Activated naive CD4-positive, alpha-beta T cell (primary cell): ENCODE results near the gene GIT1.

ENCODE experiments used
- DNase-seq, 4 experiments: peaks; one replicate each; lab custom pipeline; 2025; lab: John Stamatoyannopoulos, UW

The GIT1 gene

GRCh38 chr17:29593591-29594518 is 4.4 kb upstream of the GIT1 start:
- peak in 1 of 4 experiments; percentile 14 for DNase-seq

- DNase-seq, result no peak
Measured at GRCh38 chr17:29592850-29593551, 3.6 kb upstream of the GIT1 start, which contains the start of gene ANKRD13B. ANKRD13B (plus strand) TSS chr17:29593132; CDS start chr17:29593622, 490 bp downstream.

DNA sequence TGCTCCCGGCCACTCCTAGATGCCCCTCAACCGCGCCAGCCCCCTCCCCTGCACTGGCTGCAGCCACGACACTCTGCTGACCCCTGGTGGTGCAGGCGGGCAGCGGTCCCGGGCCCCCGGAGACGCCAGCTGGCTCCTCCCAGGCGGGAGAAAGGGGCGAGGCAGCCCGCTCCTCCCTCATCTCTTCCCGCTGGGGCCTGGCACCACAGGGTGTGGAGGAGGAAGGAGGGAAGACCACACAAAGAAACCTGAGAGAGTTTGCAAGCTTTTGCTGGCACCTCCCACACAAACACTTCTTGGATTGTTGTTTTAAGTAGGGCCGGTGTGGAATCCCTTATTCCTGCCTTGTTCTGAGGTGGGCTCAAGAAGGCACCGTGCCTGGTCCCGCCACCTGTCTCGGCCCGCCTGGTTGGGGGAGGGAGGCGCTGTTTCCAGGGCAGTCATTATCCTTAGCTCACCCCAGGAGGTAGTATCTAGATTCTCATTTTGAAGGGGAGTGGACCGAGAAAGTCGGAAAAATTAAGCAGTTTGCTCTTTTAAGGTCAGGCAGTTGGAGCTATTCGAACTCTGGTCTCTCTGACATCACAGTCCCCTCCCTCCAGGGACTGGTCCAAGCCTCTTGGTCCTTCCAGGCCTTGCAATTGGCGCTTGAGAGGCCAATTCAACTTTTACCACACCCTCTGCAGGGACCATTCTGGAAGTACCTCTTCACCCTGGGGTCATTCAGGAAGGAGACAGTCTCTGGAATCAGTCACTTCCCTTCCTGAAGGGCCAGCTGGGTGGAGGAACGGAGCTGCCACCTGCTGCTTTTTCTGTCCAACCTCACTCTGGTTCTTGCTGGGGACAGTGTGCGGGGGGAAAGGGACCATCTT is 2.5 kb upstream of the GIT1 start:
- peak; percentile 52 to 71 (median 68) for DNase-seq

DNA sequence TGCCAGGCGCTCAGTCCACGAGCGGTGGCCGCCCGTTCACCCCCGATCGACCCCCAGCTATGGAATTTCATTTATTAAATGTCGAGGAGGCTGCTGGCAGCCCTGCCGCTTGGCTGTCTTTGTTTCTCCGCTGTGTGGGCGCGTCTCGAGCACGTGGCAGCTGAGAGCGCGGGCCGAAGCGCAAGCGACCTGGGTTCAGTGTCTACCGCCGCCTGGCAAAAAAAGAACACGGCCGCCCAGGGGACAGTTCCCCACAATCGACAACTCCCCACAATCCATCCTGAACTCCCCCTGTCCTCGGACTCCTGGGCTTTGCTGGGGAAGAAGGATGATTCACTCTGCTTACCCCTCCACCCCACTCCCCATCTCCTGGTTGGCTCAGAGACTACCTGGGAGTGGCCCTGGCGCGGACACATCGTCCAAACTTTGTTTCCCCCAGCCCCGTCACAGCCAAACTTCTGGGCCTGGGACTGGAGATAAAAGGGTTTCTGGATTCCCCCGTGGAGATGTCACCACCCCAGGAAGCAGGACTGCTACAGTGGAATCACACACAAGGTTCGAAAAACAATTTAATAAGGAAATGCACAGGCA is 1.8 kb upstream of the GIT1 start:
- peak in 1 of 4 experiments; percentile 30 for DNase-seq

DNA sequence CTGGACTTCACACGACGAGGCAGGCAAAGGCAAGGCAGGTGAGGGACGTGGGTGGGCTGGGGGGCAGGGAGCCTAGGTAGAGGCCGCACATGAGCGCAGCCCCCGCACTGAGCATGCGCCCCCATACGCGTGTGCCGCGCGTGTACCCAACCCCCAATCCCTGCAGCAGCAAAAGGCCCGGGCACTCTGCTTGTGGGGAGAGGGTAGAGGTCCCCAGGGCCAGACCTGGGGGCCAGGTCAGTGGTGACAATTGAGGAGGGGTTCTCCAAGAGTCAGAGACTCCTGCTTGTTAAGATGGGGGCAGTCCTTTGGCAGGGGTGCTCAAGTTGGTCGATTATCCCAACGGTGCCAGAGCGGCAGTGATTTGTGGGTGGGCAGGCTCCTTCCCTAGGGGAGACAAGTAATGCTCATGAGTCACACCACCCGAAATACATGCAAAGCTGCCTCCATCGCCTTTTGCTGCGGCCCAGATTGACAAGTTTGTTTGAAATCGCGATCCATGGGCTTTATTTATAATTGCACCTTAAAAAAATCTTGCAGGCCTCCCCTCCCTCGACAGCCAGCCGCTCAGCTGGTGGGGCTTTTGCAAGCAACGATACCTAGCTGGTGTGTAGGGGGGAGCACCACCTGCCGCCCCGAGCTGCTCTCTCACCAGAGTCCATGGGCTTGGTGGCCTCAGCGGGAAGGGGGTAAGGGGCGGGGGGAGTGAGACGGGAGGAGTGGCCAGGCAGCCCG is 1.1 kb upstream of the GIT1 start:
- DNase-seq, result no peak

- peak in 1 of 4 experiments; percentile 37 for DNase-seq
Measured at GRCh38 chr17:29588562-29589411, 661 bp downstream of the GIT1 start.

DNA sequence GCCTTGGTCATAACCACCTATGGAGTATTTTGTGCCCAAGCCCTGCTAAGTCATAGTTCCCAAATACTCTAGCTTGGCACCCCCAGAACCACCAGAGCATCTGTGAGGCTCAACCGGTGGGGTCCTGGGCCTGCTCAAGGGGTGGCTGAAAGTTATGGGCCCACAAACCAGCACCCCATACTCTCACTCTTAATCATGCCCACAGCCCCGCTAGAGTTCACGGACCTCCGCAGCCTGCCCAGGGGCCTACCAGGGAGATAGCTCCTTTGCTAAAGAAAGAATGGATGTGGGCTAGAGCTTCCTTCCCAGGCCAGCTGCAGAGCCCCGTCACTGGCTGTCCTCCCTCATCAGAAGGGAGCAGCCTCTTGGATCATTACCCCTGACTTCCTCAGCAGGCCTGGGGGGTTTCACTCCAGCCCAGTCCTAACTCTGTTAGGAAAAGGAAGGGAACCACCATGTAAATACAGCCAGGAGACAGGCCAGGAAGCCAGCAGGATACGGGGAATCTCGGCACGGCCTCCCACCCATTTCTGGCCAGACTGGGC is 1.4 kb downstream of the GIT1 start:
- no peak for DNase-seq

GRCh38 chr17:29587591-29587990 is 1.9 kb downstream of the GIT1 start:
- no peak for DNase-seq

DNA sequence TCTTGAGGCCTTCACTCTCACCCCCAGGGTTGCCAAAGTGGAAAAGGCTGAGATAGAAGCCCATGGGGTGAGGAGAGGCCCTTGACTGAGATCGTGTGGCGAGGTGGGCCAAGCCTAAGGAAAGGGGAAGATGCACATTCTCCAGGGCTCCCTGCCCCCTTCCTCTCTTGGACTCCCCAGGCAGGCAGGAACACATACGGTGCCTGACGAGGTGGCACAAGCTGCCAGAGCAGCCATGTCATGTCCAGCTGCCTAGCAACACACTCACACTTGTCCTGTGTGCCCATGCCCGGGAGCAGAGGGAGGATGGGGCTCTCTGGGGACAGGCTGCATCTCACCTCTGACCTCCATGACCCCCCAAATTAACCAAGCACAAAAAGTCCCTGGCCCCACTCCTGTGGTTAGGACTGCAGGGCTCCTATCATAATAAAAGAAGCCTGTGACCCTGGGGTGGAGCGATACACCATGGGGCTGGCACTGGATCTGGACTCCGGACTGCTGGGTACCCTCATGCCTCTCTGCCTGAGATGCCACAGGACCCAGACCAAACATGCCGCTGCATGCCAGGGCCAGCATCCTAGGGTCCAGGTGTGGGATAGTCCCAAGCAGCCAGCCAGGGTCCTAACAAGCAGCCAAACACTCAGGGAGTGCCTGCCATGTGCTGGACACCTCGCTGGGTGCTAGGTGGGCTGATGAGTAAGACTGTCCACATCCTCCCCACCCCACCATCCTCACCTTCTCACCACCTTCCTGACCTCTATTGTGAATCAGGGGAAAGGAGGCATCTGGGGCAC is 2.6 kb downstream of the GIT1 start:
- no peak for DNase-seq

GRCh38 chr17:29585080-29585751 is 4.2 kb downstream of the GIT1 start:
- DNase-seq, result peak in 1 of 4 experiments; percentile 22

GRCh38 chr17:29584452-29585079 is 4.9 kb downstream of the GIT1 start:
- no peak for DNase-seq

- DNase-seq, result no peak
Measured at GRCh38 chr17:29583324-29584248, 5.9 kb downstream of the GIT1 start.

GRCh38 chr17:29582772-29583171 is 6.7 kb downstream of the GIT1 start:
- no peak for DNase-seq

- DNase-seq, result no peak
Measured at GRCh38 chr17:29582254-29582765, 7.1 kb downstream of the GIT1 start.

DNA sequence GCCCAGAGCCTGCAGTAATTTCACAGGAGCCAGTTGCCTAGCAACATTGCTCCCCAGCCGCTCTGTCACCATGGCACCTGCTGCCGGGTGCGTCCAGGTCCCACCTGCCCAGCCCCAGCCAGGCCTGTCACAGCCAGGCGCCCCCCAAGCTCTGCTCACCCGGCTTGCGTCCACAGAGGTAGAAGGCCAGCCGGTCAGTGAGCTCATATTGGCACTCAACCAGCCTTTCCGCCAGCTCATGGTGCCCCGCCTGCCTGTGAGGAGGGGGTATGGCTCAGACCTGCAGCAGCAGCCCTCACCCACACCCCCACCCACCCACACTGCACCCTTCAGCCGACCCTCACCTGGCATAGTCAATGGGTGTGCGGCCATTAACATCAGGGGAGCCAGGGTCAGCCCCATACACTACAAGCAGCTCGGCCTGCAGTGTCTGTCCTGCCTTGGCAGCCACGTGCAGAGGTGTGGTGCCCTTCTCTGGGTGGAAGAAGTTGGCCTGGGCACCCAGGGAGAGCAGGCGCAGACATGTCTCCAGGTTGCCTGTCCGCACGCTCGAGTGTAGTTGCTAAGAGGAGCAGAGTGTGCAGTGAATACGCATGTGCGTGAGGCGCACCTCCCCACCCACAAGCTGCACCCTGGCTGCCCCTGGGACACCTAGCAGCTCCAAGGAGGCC is 7.7 kb downstream of the GIT1 start:
- DNase-seq, result no peak
